ENCODE results near the gene PRXL2A. TPM values are rescaled to one million over a fixed set of nuclear protein-coding genes. Genes with fewer than 3 reads are reported as not detected.

Gene PRXL2A
- total RNA-seq, 1 donor from 2014 or later = 33.3 TPM

DNA sequence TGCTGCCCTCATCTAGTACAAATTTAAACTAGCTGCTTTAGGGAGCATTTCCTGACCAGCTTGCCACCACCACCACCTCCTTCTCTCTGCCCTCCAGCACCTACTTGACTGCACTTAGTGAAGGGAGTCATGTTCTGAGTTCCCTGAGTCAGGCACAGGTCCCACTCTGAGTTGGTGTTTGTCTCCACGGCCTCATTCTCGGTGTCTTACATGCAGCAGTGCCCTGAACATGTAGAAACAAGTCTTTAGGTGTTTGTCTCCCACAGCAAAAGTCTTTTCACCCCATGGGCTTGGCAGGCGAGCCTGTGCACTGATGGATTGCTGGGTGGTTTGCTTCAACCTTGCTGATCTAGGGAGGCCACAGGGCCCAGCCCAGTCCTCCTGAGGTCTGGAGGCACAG, 62.6 kb downstream of the PRXL2A start:
- ATAC-seq = peak in 1 of 2 donors; percentile 32
- H3K4me1 ChIP-seq = peaks cover 100% of the 10 kb centered on the region
- peaks cover 56% of the 10 kb centered on the region for H3K36me3 ChIP-seq
- peak overlapping the region; percentile 47 for H3K27ac ChIP-seq
- H3K9me3 ChIP-seq = no peaks in the 10 kb centered on the region
- TF ChIP-seq, protein P1, sequence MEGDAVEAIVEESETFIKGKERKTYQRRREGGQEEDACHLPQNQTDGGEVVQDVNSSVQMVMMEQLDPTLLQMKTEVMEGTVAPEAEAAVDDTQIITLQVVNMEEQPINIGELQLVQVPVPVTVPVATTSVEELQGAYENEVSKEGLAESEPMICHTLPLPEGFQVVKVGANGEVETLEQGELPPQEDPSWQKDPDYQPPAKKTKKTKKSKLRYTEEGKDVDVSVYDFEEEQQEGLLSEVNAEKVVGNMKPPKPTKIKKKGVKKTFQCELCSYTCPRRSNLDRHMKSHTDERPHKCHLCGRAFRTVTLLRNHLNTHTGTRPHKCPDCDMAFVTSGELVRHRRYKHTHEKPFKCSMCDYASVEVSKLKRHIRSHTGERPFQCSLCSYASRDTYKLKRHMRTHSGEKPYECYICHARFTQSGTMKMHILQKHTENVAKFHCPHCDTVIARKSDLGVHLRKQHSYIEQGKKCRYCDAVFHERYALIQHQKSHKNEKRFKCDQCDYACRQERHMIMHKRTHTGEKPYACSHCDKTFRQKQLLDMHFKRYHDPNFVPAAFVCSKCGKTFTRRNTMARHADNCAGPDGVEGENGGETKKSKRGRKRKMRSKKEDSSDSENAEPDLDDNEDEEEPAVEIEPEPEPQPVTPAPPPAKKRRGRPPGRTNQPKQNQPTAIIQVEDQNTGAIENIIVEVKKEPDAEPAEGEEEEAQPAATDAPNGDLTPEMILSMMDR (IDR thresholded peaks at IDR 0.05) = no peak
- H3K27me3 ChIP-seq (ENCODE audit: low read depth) = no peaks in the 10 kb centered on the region
- H3K4me3 ChIP-seq = no peak overlapping the region
- intact Hi-C loops (cut with DNase I) = no loop called here
- no peak for DNase-seq

DNA sequence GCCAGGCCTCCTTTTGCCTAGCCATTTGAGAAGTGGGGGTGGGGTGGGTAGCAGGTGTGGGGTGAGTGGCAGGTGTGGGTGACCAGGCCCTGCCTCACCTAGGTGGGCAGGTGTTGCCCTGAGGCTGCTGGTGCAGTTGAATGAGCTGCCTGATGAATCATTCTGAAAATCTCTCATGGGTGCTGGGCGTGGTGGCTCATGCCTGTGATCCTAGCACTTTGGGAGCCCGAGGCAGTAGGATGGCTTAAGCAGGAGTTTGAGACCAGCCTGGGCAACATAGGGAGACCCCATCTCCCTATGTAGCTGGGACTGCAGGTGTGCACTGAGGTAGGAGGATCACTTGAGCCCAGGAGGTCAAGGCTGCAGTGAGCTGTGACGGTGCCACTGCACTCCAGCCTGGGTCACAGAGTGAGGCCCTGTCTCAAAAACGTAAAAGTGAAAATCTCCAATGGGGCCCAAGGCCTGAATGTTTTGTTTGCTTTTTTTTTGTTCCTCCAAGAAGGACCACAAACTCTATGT, 63.4 kb downstream of the PRXL2A start:
- TF ChIP-seq, protein P1 (IDR thresholded peaks at IDR 0.05) = no peak
- peaks cover 57% of the 10 kb centered on the region for H3K36me3 ChIP-seq
- no peaks in the 10 kb centered on the region for H3K9me3 ChIP-seq
- no peaks in the 10 kb centered on the region for H3K27me3 ChIP-seq (ENCODE audit: low read depth)
- intact Hi-C loops (cut with DNase I) = no loop called here
- peak overlapping the region; percentile 47 for H3K27ac ChIP-seq
- DNase-seq (no peak), ATAC-seq (peak in 1 of 2 donors; percentile 25)
- no peak overlapping the region for H3K4me3 ChIP-seq
- H3K4me1 ChIP-seq = peaks cover 100% of the 10 kb centered on the region

DNA sequence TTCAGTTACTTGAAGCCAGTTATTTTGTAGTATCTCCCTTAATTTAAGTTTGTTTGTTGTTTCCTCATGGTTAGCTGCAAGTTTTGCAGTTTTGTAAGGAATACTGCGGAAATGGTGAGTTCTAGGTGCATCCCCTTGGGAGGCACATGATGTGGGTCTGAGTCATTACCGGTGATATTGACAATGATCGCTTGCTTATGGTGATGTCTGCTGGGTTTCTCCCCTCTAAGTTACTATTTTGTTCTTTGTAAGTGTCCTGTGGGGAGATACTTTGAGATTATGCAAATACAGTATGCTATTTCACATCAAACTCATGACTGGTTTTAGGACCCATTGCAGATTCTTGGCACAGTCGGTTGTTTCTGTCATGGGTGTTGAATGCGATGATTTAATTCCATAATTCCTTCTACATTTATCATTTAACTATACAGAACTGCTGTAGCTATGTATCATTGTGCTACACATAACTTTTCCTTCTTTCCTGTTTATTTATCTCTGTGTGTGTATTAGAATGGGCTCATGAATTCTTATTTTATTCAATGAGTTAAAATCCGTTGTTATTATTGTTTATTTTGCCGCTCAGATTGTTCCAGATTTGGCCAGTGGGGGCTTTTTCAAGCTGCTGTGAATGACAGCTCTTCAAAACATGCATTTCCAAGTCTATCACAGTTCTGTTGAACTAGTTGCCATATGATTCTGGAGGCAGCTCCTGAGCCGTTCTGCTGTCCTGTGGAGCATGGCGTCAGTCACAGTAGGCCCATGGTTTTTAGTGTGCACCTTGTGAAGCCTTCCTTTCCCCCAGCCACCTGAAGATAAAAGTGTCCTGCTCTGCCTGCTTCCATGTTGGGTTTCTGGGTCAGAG, 64.1 kb downstream of the PRXL2A start:
- H3K9me3 ChIP-seq = no peaks in the 10 kb centered on the region
- peaks cover 59% of the 10 kb centered on the region for H3K36me3 ChIP-seq
- peaks cover 99% of the 10 kb centered on the region for H3K4me1 ChIP-seq
- TF ChIP-seq, protein P1 (IDR thresholded peaks at IDR 0.05) = no peak
- intact Hi-C loops (cut with DNase I) = no loop called here
- H3K4me3 ChIP-seq = no peak overlapping the region
- DNase-seq (no peak), ATAC-seq (no peak)
- peak overlapping the region; percentile 51 for H3K27ac ChIP-seq
- H3K27me3 ChIP-seq (ENCODE audit: low read depth) = no peaks in the 10 kb centered on the region

DNA sequence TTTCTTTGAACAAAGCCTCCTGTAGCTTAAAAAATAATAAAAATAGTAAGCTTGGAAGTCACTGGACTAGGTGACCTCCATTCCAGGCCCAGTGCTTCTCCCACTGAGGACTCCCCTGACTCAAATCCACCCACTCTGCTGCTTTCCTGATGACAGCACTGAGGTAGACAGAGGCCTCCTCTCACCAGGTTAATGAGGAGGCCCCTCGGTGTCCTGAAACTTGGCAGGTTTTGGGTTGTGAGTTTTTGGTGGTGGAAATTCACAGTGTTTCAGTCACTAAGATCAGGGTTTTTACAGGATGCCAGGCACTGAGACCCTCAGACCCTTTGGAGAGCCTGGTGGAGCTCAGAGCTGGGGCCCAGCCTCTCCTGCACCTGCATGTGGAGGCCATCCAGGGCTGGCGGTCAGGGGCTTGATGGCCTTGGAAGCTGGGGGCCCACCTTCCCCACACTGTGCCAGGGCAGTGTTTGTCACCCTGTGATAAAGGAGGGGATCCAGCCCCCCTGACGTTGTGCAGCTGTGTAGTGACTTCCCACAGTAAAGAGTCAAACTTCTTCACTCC, 64.8 kb downstream of the PRXL2A start:
- intact Hi-C loops (cut with DNase I) = no loop called here
- H3K36me3 ChIP-seq = peaks cover 66% of the 10 kb centered on the region
- DNase-seq (no peak), ATAC-seq (no peak)
- no peaks in the 10 kb centered on the region for H3K9me3 ChIP-seq
- H3K4me3 ChIP-seq = no peak overlapping the region
- H3K27ac ChIP-seq = peak overlapping the region; percentile 51
- H3K4me1 ChIP-seq = peaks cover 96% of the 10 kb centered on the region
- H3K27me3 ChIP-seq (ENCODE audit: low read depth) = no peaks in the 10 kb centered on the region
- TF ChIP-seq, protein P1 (IDR thresholded peaks at IDR 0.05) = no peak

DNA sequence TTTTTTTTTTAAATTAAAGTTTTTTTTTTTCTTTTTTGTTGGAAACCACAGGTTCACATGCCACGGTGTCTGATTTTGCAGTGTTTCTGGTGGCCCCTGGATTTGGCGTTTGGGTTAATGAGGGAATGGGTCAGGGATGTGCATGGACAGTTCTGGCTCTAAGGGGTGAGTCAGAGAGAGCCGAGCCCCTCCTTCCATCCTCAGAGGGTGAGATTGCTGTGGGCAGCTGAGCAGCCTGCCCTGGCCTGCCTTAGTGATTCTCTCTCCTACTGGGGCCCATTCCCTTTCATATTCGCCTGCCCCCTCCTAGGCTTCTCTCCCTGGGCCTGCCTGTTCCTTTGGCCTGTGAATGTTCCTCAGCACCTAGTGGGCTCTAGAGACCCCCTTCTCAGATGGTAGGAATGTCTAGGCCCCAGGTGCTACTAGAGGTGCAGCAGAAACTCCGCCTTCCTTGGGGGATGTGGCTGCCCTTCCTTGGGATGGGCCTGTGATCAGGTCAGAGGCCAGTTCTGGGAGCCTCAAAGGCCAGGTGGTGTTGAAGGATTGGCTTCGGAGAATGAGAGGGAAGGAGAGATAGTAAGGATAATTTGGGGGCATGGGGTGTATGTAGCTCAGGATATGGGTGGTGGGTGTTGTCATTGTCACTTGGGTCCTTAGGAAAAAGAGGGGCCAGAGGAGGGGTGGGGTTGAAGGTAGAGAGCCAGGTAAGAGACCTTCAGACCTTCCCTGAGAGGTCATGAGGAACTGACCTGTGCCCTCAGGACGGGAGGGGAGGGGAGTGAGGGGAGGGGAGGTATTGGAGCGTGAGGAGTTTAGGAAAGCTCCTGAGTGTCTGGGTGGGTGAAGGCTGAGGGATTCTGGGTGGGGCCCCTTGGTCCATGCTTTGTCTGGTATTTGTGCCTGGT, 65.6 kb downstream of the PRXL2A start:
- H3K9me3 ChIP-seq = no peaks in the 10 kb centered on the region
- TF ChIP-seq, protein P1 (IDR thresholded peaks at IDR 0.05) = no peak
- intact Hi-C loops (cut with DNase I) = no loop called here
- ATAC-seq = no peak
- DNase-seq = no peak
- H3K27me3 ChIP-seq (ENCODE audit: low read depth) = no peaks in the 10 kb centered on the region
- H3K4me1 ChIP-seq = peaks cover 89% of the 10 kb centered on the region
- peaks cover 59% of the 10 kb centered on the region for H3K36me3 ChIP-seq
- H3K27ac ChIP-seq = peak overlapping the region; percentile 51
- H3K4me3 ChIP-seq = no peak overlapping the region
